HUES64 (cell line): ENCODE measurements around the gene PHF21B.

Experiments
- H3K27ac ChIP-seq: 2 replicates; pipeline ENCODE4 v1.7.0; 2013; ENCODE audit warnings: low read depth, low read length, inconsistent platforms
- H3K27me3 ChIP-seq: 2 replicates; pipeline ENCODE4 v1.6.1; 2013; ENCODE audit warnings: mild to moderate bottlenecking, low read length; ENCODE audit not compliant: insufficient read depth
- H3K36me3 ChIP-seq: 2 replicates; pipeline ENCODE4 v1.6.1; 2013; ENCODE audit warnings: mild to moderate bottlenecking, low read length; ENCODE audit not compliant: insufficient read depth
- H3K4me1 ChIP-seq: 2 replicates; pipeline ENCODE4 v1.6.1; 2013; ENCODE audit warnings: mild to moderate bottlenecking, low read length, moderate library complexity; ENCODE audit not compliant: insufficient read depth
- H3K4me3 ChIP-seq: 2 replicates; pipeline ENCODE4 v1.5.1; 2013; ENCODE audit warnings: mild to moderate bottlenecking, low read length, moderate library complexity
- H3K9ac ChIP-seq: 2 replicates; pipeline ENCODE4 v1.6.1; 2013; ENCODE audit warnings: mild to moderate bottlenecking, low read depth, low read length
- H3K9me3 ChIP-seq: 2 replicates; pipeline ENCODE4 v1.6.1; 2013; ENCODE audit warnings: low read depth, low read length; ENCODE audit not compliant: insufficient read depth
- WGBS: fragments of 150-250, 120-280 bp; methylation state at CpG from one replicate; pipeline ENCODE4 v1.1.7; 2013; ENCODE audit warnings: missing lambda C conversion rate; 5-methylcytosine and 5-hydroxymethylcytosine counted together

PHF21B gene

GRCh38 chr22:44973829-44974228 lies 36.0 kb downstream of the PHF21B start:
- Histone ChIP-seq H3K27ac (no peak overlapping the region), H3K4me3 (no peak overlapping the region), H3K27me3 (no peaks in the 10 kb centered on the region), H3K9me3 (no peaks in the 10 kb centered on the region), H3K4me1 (peaks cover 9% of the 10 kb centered on the region; the same call in 1 of the 2 replicates), H3K36me3 (peaks cover 12% of the 10 kb centered on the region; the same call in 1 of the 2 replicates), H3K9ac (no peak overlapping the region)
- 94% methylated on average over 8 of the region's 8 CpGs for WGBS

DNA sequence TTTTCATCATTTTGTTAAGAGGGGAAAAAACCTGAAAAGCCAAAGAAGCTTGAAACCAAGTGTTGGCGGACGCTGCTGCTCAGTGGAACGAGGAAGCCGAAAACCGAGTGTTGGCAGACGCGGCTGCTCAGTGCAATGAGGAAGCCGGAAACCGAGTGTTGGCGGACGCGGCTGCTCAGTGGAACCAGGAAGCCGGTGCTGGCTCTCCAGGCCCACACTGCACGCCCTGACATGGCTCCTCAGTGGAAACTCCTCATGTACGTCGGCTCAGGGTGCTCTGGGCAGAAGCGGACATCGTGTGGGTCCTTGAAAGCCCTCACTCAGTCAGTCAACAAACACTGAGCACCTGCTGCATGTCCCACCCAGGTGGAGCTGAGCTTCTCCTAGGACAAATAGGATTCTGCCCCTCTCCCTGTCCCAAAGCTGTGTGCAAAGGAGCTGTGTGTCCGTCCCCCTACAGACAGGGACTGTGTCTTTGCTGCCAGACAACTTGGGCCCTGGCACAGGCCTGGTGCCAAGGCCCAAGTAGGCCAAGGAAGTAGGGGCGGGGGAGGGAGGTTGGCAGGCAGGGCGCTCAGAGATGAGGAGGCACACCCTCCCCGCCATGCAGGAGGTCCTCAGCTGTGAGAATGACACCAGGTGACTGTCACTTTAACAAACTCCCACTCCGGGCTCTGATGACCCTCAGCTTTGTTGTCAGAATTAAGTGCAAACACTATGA lies 37.3 kb downstream of the PHF21B start:
- Histone ChIP-seq H3K36me3 (peaks cover 20% of the 10 kb centered on the region), H3K27ac (no peak overlapping the region), H3K4me3 (no peak overlapping the region), H3K4me1 (peaks cover 10% of the 10 kb centered on the region; the same call in 1 of the 2 replicates), H3K9ac (no peak overlapping the region), H3K9me3 (no peaks in the 10 kb centered on the region), H3K27me3 (no peaks in the 10 kb centered on the region)
- WGBS = 74% methylated on average over 23 of the region's 23 CpGs

DNA sequence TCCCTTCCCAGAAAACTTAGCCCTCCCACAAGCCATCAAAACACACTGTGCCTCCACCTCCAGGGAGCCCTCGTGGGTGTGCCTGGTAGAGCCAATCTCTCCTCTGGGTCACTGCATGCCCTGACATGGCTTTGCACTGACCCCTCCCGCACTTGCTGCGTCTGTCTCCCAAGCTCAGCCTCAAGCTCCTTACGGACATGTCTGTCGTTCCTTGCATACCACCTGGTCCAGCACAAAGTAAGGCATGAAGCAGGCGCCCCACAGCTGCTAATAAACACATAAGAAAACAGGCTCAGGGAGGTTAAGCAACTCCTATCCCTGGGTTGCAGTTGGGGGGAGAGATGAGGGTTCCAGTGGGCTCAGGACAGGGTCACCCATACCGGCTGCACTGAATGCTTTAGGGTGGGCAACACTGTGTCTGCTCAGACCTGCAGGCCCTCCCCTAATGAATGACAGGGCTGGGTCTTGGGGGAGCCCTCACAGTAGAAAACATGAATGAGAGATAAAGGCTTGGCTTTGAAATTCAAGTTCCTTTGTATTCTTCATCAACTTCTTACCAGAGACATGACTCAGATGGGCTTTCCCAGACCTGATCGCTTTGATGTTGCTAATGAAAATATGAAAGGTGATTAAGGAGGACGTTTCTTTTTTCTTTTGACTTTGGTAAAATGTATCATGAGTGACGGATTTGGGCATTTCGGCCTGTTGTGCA lies 38.0 kb downstream of the PHF21B start:
- H3K4me3 ChIP-seq = no peak overlapping the region
- WGBS = 66% methylated on average over 11 of the region's 11 CpGs
- no peaks in the 10 kb centered on the region for H3K27me3 ChIP-seq
- H3K27ac ChIP-seq = no peak overlapping the region; the same call in 1 of the 2 replicates
- peaks cover 21% of the 10 kb centered on the region for H3K36me3 ChIP-seq
- H3K9me3 ChIP-seq = no peaks in the 10 kb centered on the region
- no peak overlapping the region for H3K9ac ChIP-seq
- H3K4me1 ChIP-seq = peaks cover 10% of the 10 kb centered on the region; the same call in 1 of the 2 replicates

- H3K4me3 ChIP-seq = no peak overlapping the region
- no peak overlapping the region for H3K27ac ChIP-seq
- H3K9me3 ChIP-seq = no peaks in the 10 kb centered on the region
- no peak overlapping the region for H3K9ac ChIP-seq
- peaks cover 10% of the 10 kb centered on the region; the same call in 1 of the 2 replicates for H3K4me1 ChIP-seq
- peaks cover 21% of the 10 kb centered on the region for H3K36me3 ChIP-seq
- H3K27me3 ChIP-seq = no peaks in the 10 kb centered on the region
- 94% methylated on average over 6 of the region's 6 CpGs for WGBS
Measured at GRCh38 chr22:44970291-44970690, 39.5 kb downstream of the PHF21B start.

DNA sequence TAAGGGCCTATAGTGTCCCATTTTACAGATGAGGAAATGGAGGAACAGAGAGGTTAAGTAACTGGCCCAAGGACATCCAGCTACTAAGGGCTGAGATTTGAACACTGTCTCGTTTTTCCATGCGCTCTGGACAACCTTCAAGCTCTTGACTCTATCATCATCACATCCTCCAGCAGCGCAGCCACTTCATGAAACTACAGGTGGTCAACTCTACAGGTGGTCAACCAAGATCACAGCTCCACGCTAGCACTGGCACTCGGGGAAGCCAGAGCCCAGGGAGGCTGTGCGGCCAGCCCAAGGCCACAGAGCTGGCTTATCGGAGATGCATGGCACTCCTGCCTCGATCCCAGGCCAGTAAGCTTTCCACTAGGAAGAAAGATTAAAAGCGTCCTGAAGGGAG lies 40.0 kb downstream of the PHF21B start:
- no peaks in the 10 kb centered on the region for H3K9me3 ChIP-seq
- peaks cover 21% of the 10 kb centered on the region for H3K36me3 ChIP-seq
- no peak overlapping the region for H3K4me3 ChIP-seq
- WGBS = 95% methylated on average over 9 of the region's 9 CpGs
- H3K9ac ChIP-seq = no peak overlapping the region
- no peaks in the 10 kb centered on the region for H3K27me3 ChIP-seq
- no peak overlapping the region for H3K27ac ChIP-seq
- H3K4me1 ChIP-seq = peaks cover 10% of the 10 kb centered on the region; the same call in 1 of the 2 replicates

DNA sequence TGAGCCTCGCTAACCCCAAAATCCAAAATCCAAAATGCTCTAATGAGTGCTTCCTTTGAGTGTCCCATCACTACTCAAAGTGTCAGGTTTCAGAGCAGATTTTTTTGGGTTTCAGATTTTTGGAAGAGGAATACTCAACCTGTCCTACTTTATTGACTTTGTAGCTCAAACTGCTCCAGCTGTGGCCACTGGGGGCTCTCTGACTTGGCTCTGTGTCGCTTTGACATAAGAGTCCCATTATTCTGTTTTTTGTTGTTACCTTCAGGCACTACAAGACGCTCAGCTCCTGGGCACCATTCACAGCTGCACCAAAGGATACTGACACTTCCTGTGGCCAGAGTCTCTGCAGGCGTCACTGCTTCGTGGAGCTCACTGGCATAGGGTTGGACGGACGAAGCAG lies 41.1 kb downstream of the PHF21B start:
- 85% methylated on average over 7 of the region's 7 CpGs for WGBS
- H3K36me3 ChIP-seq = peaks cover 21% of the 10 kb centered on the region
- H3K27me3 ChIP-seq = no peaks in the 10 kb centered on the region
- no peak overlapping the region for H3K27ac ChIP-seq
- H3K4me1 ChIP-seq = peaks cover 10% of the 10 kb centered on the region; the same call in 1 of the 2 replicates
- H3K9me3 ChIP-seq = no peaks in the 10 kb centered on the region
- H3K4me3 ChIP-seq = no peak overlapping the region
- H3K9ac ChIP-seq = no peak overlapping the region

- no peak overlapping the region for H3K4me3 ChIP-seq
- no peaks in the 10 kb centered on the region for H3K27me3 ChIP-seq
- no peak overlapping the region for H3K9ac ChIP-seq
- peaks cover 6% of the 10 kb centered on the region for H3K9me3 ChIP-seq
- 94% methylated on average over 6 of the region's 6 CpGs for WGBS
- peaks cover 16% of the 10 kb centered on the region for H3K36me3 ChIP-seq
- H3K27ac ChIP-seq = no peak overlapping the region
- H3K4me1 ChIP-seq = 0 out of 2 replicates have a peak, but pooled peaks cover 3% of the 10 kb centered on the region
Measured at GRCh38 chr22:44965171-44965570, 44.6 kb downstream of the PHF21B start.

- no peak overlapping the region for H3K27ac ChIP-seq
- WGBS = 62% methylated on average over 6 of the region's 6 CpGs
- 0 out of 2 replicates have a peak, but pooled peaks cover 3% of the 10 kb centered on the region for H3K4me1 ChIP-seq
- no peak overlapping the region for H3K9ac ChIP-seq
- H3K27me3 ChIP-seq = no peaks in the 10 kb centered on the region
- H3K4me3 ChIP-seq = no peak overlapping the region
- H3K9me3 ChIP-seq = peaks cover 6% of the 10 kb centered on the region
- H3K36me3 ChIP-seq = peaks cover 13% of the 10 kb centered on the region
Measured at GRCh38 chr22:44964722-44965078, 45.1 kb downstream of the PHF21B start.

DNA sequence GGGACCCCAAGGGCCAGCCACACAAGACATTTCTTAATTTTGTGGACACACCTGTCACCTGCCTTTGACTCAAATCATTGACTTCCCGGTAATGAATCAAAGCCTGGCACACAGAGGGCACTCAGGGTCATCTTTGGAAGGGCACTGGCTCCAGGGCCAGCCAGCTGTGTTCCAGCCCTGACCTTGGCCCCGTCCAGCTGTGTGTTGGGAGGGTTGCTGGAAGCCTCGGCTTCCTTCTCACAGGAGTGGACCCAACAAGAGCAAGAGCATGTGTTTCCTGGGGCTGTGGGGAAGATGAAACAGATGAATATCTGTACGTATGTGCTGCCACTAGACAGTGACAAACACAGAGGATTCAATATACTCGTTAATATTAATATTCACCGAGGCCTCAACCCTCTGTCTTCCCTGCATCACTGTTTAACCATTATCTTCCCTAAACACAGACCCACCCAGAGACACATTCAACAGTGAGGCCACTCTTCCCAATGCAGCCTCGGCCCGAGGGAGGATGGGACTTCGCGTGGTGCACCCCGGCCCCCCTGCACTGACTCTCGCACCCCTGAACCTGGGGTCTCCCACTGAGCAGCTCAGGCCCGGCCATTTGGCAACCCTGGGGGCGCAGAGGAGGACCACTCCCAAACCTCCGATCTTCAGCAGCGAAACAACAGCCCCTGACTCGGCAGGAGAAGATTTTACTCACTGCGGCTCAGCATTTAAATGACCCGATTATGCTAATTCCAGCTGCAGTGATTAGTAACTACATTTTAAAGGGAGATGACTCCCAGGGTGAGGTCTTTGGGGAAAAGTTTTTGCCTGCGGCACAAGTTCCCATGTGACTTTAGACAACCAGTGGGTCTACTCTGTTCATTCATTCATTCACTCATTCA lies 45.7 kb downstream of the PHF21B start:
- Histone ChIP-seq H3K9ac (no peak overlapping the region), H3K4me3 (no peak overlapping the region), H3K36me3 (peaks cover 13% of the 10 kb centered on the region), H3K9me3 (peaks cover 6% of the 10 kb centered on the region), H3K27me3 (no peaks in the 10 kb centered on the region), H3K4me1 (0 out of 2 replicates have a peak, but pooled peaks cover 3% of the 10 kb centered on the region), H3K27ac (no peak overlapping the region)
- 60% methylated on average over 20 of the region's 20 CpGs for WGBS

GRCh38 chr22:44962741-44963454 lies 46.9 kb downstream of the PHF21B start:
- WGBS = 96% methylated on average over 18 of the region's 18 CpGs
- Histone ChIP-seq H3K9ac (no peak overlapping the region), H3K27ac (no peak overlapping the region), H3K36me3 (peaks cover 9% of the 10 kb centered on the region), H3K9me3 (peaks cover 6% of the 10 kb centered on the region), H3K4me3 (no peak overlapping the region), H3K27me3 (no peaks in the 10 kb centered on the region), H3K4me1 (0 out of 2 replicates have a peak, but pooled peaks cover under 1% of the 10 kb centered on the region)
